ENCODE data around the gene CALU.

Gene CALU

GRCh38 chr7:128799451-128799850, 60.3 kb downstream of the CALU start:
- Histone ChIP-seq H3K27me3 (ENCODE audit: control insufficient read depth, insufficient read depth, low read length) (no peaks in the 10 kb centered on the region), H3K4me1 (no peaks in the 10 kb centered on the region), H3K27ac (no peak overlapping the region), H3K36me3 (ENCODE audit: control insufficient read depth, insufficient read depth, low read length) (no peaks in the 10 kb centered on the region), H3K9ac (no peak overlapping the region), H3K4me3 (ENCODE audit: low read depth, low read length) (no peak overlapping the region), H3K9me3 (ENCODE audit: control insufficient read depth, low read length) (no peaks in the 10 kb centered on the region), H3K79me2 (no peaks in the 10 kb centered on the region), H2AFZ (no peak overlapping the region), H3K4me2 (ENCODE audit: low read length) (no peak overlapping the region)
- TF ChIP-seq CTCF (IDR thresholded peaks at IDR 0.05): no peak

GRCh38 chr7:128800567-128800966, 61.4 kb downstream of the CALU start:
- Histone ChIP-seq H3K9ac (no peak overlapping the region), H3K4me1 (no peaks in the 10 kb centered on the region), H3K79me2 (no peaks in the 10 kb centered on the region), H2AFZ (no peak overlapping the region), H3K27me3 (ENCODE audit: control insufficient read depth, insufficient read depth, low read length) (no peaks in the 10 kb centered on the region), H3K36me3 (ENCODE audit: control insufficient read depth, insufficient read depth, low read length) (no peaks in the 10 kb centered on the region), H3K9me3 (ENCODE audit: control insufficient read depth, low read length) (no peaks in the 10 kb centered on the region), H3K27ac (no peak overlapping the region), H3K4me3 (ENCODE audit: low read depth, low read length) (no peak overlapping the region), H3K4me2 (ENCODE audit: low read length) (no peak overlapping the region)
- TF ChIP-seq CTCF (IDR thresholded peaks at IDR 0.05): no peak

- no peaks in the 10 kb centered on the region for H3K79me2 ChIP-seq
- no peak overlapping the region for H2AFZ ChIP-seq
- H3K4me1 ChIP-seq: no peaks in the 10 kb centered on the region
- no peaks in the 10 kb centered on the region for H3K27me3 ChIP-seq (ENCODE audit: control insufficient read depth, insufficient read depth, low read length)
- no peaks in the 10 kb centered on the region for H3K9me3 ChIP-seq (ENCODE audit: control insufficient read depth, low read length)
- no peak overlapping the region for H3K4me2 ChIP-seq (ENCODE audit: low read length)
- no peak overlapping the region for H3K27ac ChIP-seq
- TF ChIP-seq CTCF (IDR thresholded peaks at IDR 0.05): no peak
- H3K9ac ChIP-seq: no peak overlapping the region
- H3K4me3 ChIP-seq (ENCODE audit: low read depth, low read length): no peak overlapping the region
- no peaks in the 10 kb centered on the region for H3K36me3 ChIP-seq (ENCODE audit: control insufficient read depth, insufficient read depth, low read length)
Observed at GRCh38 chr7:128801003-128801402, 61.8 kb downstream of the CALU start.

- TF ChIP-seq CTCF (IDR thresholded peaks at IDR 0.05): no peak
- no peaks in the 10 kb centered on the region for H3K79me2 ChIP-seq
Observed at GRCh38 chr7:128801667-128802418, 62.7 kb downstream of the CALU start.

GRCh38 chr7:128804484-128804883, 65.3 kb downstream of the CALU start:
- Histone ChIP-seq H3K9me3 (ENCODE audit: control insufficient read depth, low read length) (no peaks in the 10 kb centered on the region), H3K79me2 (no peaks in the 10 kb centered on the region), H3K4me1 (no peaks in the 10 kb centered on the region), H3K9ac (no peak overlapping the region), H2AFZ (peak overlapping the region; percentile 1), H3K4me2 (ENCODE audit: low read length) (no peak overlapping the region), H3K4me3 (ENCODE audit: low read depth, low read length) (no peak overlapping the region), H3K27ac (no peak overlapping the region), H3K27me3 (ENCODE audit: control insufficient read depth, insufficient read depth, low read length) (no peaks in the 10 kb centered on the region), H3K36me3 (ENCODE audit: control insufficient read depth, insufficient read depth, low read length) (no peaks in the 10 kb centered on the region)
- TF ChIP-seq CTCF (IDR thresholded peaks at IDR 0.05): no peak

More at GRCh38 chr7:128801667-128802418, 62.7 kb downstream of the CALU start:
- Histone ChIP-seq H3K9me3 (ENCODE audit: control insufficient read depth, low read length) (no peaks in the 10 kb centered on the region), H3K4me3 (ENCODE audit: low read depth, low read length) (no peak overlapping the region), H3K27ac (no peak overlapping the region), H3K4me1 (no peaks in the 10 kb centered on the region), H3K36me3 (ENCODE audit: control insufficient read depth, insufficient read depth, low read length) (no peaks in the 10 kb centered on the region), H3K4me2 (ENCODE audit: low read length) (no peak overlapping the region), H3K27me3 (ENCODE audit: control insufficient read depth, insufficient read depth, low read length) (no peaks in the 10 kb centered on the region), H2AFZ (no peak overlapping the region), H3K9ac (no peak overlapping the region)
